GM19467 (cell line): ENCODE measurements around the gene RFT1.
A peak's percentile ranks its signal among the peaks of the same experiment; 100 is the strongest.

Source experiments
- ATAC-seq: cut with Tn5 transposase; IDR thresholded peaks from one replicate; pipeline ENCODE4 v1.9.1; 2021; ENCODE audit warnings: mild to moderate bottlenecking, moderate library complexity; ENCODE audit not compliant: unreplicated experiment

The RFT1 gene

GRCh38 chr3:53130179-53131061 is at the start of gene RFT1:
Gene RFT1, minus strand, starts transcription at chr3:53130435. Its CDS starts 35 bp downstream, at chr3:53130400.
- peak; percentile 72 for ATAC-seq

GRCh38 chr3:53179580-53179979 is 49.3 kb upstream of the RFT1 start:
- ATAC-seq: no peak

- ATAC-seq: no peak
Measured at GRCh38 chr3:53178246-53178645, 48.0 kb upstream of the RFT1 start.

GRCh38 chr3:53175613-53176540 is 45.6 kb upstream of the RFT1 start:
- no peak for ATAC-seq

GRCh38 chr3:53174346-53175250 is 44.4 kb upstream of the RFT1 start:
- ATAC-seq: no peak

GRCh38 chr3:53173107-53173506 is 42.9 kb upstream of the RFT1 start:
- ATAC-seq: no peak

- no peak for ATAC-seq
Measured at GRCh38 chr3:53171827-53172505, 41.7 kb upstream of the RFT1 start.

GRCh38 chr3:53171064-53171418 is 40.8 kb upstream of the RFT1 start:
- ATAC-seq: no peak

GRCh38 chr3:53170325-53171063 is 40.3 kb upstream of the RFT1 start:
- ATAC-seq: no peak

- ATAC-seq: no peak
Measured at GRCh38 chr3:53169832-53170324, 39.6 kb upstream of the RFT1 start.

- ATAC-seq: no peak
Measured at GRCh38 chr3:53169045-53169831, 39.0 kb upstream of the RFT1 start.

GRCh38 chr3:53168175-53168923 is 38.1 kb upstream of the RFT1 start:
- ATAC-seq: no peak

GRCh38 chr3:53167418-53168174 is 37.4 kb upstream of the RFT1 start:
- no peak for ATAC-seq

- no peak for ATAC-seq
Measured at GRCh38 chr3:53166781-53167291, 36.6 kb upstream of the RFT1 start.

GRCh38 chr3:53166206-53166605 is 36.0 kb upstream of the RFT1 start:
- no peak for ATAC-seq

- ATAC-seq: no peak
Measured at GRCh38 chr3:53164911-53165310, 34.7 kb upstream of the RFT1 start.
